ENCODE measurements around the gene ZNF664. TPM values are rescaled to one million over a fixed set of nuclear protein-coding genes. Genes with fewer than 3 reads are reported as not detected.

ZNF664 gene
- total RNA-seq, 1 donor from 2014 or later, result 67.6 TPM

GRCh38 chr12:124015494-124016461, 42.8 kb downstream of the ZNF664 start:
- H2AFZ ChIP-seq (ENCODE audit: low read depth, low read length), result no peak overlapping the region
- FAIRE-seq, result no peak
- H3K4me2 ChIP-seq (ENCODE audit: low read length), result no peak overlapping the region
- Mint-ChIP-seq H3K27me3 (ENCODE audit: low read depth, unreplicated experiment) (no peaks in the 10 kb centered on the region), H3K4me1 (ENCODE audit: low read depth, unreplicated experiment) (no peaks in the 10 kb centered on the region), H3K4me3 (ENCODE audit: unreplicated experiment) (no peak overlapping the region), H3K9me3 (ENCODE audit: unreplicated experiment) (no peaks in the 10 kb centered on the region), H3K36me3 (ENCODE audit: low read depth, unreplicated experiment) (peaks cover 18% of the 10 kb centered on the region), H3K27ac (ENCODE audit: unreplicated experiment) (no peak overlapping the region)
- no peaks in the 10 kb centered on the region for H3K9me3 ChIP-seq (ENCODE audit: insufficient read depth, low read depth, low read length)
- no peak overlapping the region for H3K4me3 ChIP-seq (ENCODE audit: insufficient read depth, low read depth, low read length)
- no peaks in the 10 kb centered on the region for H4K20me1 ChIP-seq (ENCODE audit: insufficient read depth, low read length)
- TF ChIP-seq EZH2 (IDR thresholded peaks at IDR 0.05; ENCODE audit: insufficient read depth, low read length) (no peak), CTCF (IDR thresholded peaks at IDR 0.05; ENCODE audit: insufficient read depth, low read depth, low read length) (no peak)
- H3K9ac ChIP-seq (ENCODE audit: low read length), result no peak overlapping the region
- peaks cover 21% of the 10 kb centered on the region for H3K36me3 ChIP-seq (ENCODE audit: insufficient read depth, low read length)
- H3K79me2 ChIP-seq (ENCODE audit: insufficient read depth, low read length), result no peaks in the 10 kb centered on the region
- H3K4me1 ChIP-seq (ENCODE audit: insufficient read depth, low read length), result no peaks in the 10 kb centered on the region
- DNase-seq (ENCODE audit: low read depth), result no peak
- H3K27ac ChIP-seq (ENCODE audit: low read depth, low read length), result no peak overlapping the region
- H3K27me3 ChIP-seq (ENCODE audit: insufficient read depth, low read length), result no peaks in the 10 kb centered on the region

- no peak for TF ChIP-seq EZH2 (IDR thresholded peaks at IDR 0.05; ENCODE audit: insufficient read depth, low read length)
- no peak for TF ChIP-seq CTCF (IDR thresholded peaks at IDR 0.05; ENCODE audit: insufficient read depth, low read depth, low read length)
- no peaks in the 10 kb centered on the region for H3K27me3 Mint-ChIP-seq (ENCODE audit: low read depth, unreplicated experiment)
- Histone ChIP-seq H3K9ac (ENCODE audit: low read length) (no peak overlapping the region), H3K4me3 (ENCODE audit: insufficient read depth, low read depth, low read length) (no peak overlapping the region), H2AFZ (ENCODE audit: low read depth, low read length) (no peak overlapping the region), H3K27ac (ENCODE audit: low read depth, low read length) (no peak overlapping the region), H3K79me2 (ENCODE audit: insufficient read depth, low read length) (no peaks in the 10 kb centered on the region), H3K4me2 (ENCODE audit: low read length) (no peak overlapping the region), H3K27me3 (ENCODE audit: insufficient read depth, low read length) (no peaks in the 10 kb centered on the region), H3K9me3 (ENCODE audit: insufficient read depth, low read depth, low read length) (no peaks in the 10 kb centered on the region), H3K4me1 (ENCODE audit: insufficient read depth, low read length) (no peaks in the 10 kb centered on the region), H4K20me1 (ENCODE audit: insufficient read depth, low read length) (no peaks in the 10 kb centered on the region), H3K36me3 (ENCODE audit: insufficient read depth, low read length) (peaks cover 14% of the 10 kb centered on the region)
- H3K9me3 Mint-ChIP-seq (ENCODE audit: unreplicated experiment), result no peaks in the 10 kb centered on the region
- no peak overlapping the region for H3K4me3 Mint-ChIP-seq (ENCODE audit: unreplicated experiment)
- H3K4me1 Mint-ChIP-seq (ENCODE audit: low read depth, unreplicated experiment), result no peaks in the 10 kb centered on the region
- FAIRE-seq, result no peak
- DNase-seq (ENCODE audit: low read depth), result no peak
- H3K36me3 Mint-ChIP-seq (ENCODE audit: low read depth, unreplicated experiment), result peaks cover 13% of the 10 kb centered on the region
- no peak overlapping the region for H3K27ac Mint-ChIP-seq (ENCODE audit: unreplicated experiment)
Measured at GRCh38 chr12:124017064-124017463, 44.0 kb downstream of the ZNF664 start.

DNA sequence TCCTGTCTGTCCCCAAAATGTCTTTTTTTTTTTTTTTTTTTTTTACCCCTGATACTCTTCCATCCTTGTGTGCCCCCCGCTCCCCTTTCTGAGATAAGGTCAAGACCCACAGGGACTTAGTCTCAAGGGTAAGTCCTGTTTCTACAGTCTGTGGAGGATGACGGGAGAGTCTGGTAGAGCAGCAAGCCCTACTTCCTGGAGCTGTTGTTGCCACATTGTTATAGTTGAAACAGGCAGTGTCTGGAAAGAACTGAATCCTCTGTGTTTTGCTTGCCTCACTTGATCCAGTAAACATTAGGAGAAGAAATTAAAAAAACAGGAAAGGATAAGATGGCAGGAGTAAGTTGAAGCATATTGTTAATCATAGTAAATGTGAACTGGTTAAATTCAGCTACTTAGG, 45.5 kb downstream of the ZNF664 start:
- no peak overlapping the region for H3K4me3 ChIP-seq (ENCODE audit: insufficient read depth, low read depth, low read length)
- TF ChIP-seq CTCF (IDR thresholded peaks at IDR 0.05; ENCODE audit: insufficient read depth, low read depth, low read length) (no peak), EZH2 (IDR thresholded peaks at IDR 0.05; ENCODE audit: insufficient read depth, low read length) (no peak)
- no peaks in the 10 kb centered on the region for H3K36me3 ChIP-seq (ENCODE audit: insufficient read depth, low read length)
- H4K20me1 ChIP-seq (ENCODE audit: insufficient read depth, low read length), result no peaks in the 10 kb centered on the region
- H3K4me2 ChIP-seq (ENCODE audit: low read length), result no peak overlapping the region
- no peaks in the 10 kb centered on the region for H3K27me3 ChIP-seq (ENCODE audit: insufficient read depth, low read length)
- H3K9ac ChIP-seq (ENCODE audit: low read length), result no peak overlapping the region
- no peak for FAIRE-seq
- H3K4me1 ChIP-seq (ENCODE audit: insufficient read depth, low read length), result no peaks in the 10 kb centered on the region
- no peak overlapping the region for H2AFZ ChIP-seq (ENCODE audit: low read depth, low read length)
- Mint-ChIP-seq H3K9me3 (ENCODE audit: unreplicated experiment) (peaks cover 2% of the 10 kb centered on the region), H3K27me3 (ENCODE audit: low read depth, unreplicated experiment) (no peaks in the 10 kb centered on the region), H3K4me3 (ENCODE audit: unreplicated experiment) (no peak overlapping the region), H3K27ac (ENCODE audit: unreplicated experiment) (no peak overlapping the region), H3K4me1 (ENCODE audit: low read depth, unreplicated experiment) (no peaks in the 10 kb centered on the region), H3K36me3 (ENCODE audit: low read depth, unreplicated experiment) (peaks cover 4% of the 10 kb centered on the region)
- no peak overlapping the region for H3K27ac ChIP-seq (ENCODE audit: low read depth, low read length)
- no peaks in the 10 kb centered on the region for H3K79me2 ChIP-seq (ENCODE audit: insufficient read depth, low read length)
- no peak for DNase-seq (ENCODE audit: low read depth)
- no peaks in the 10 kb centered on the region for H3K9me3 ChIP-seq (ENCODE audit: insufficient read depth, low read depth, low read length)

Measured in astrocyte (in vitro differentiated cells and primary cell).